Iris pigment epithelial cell (primary cell): ENCODE results near the gene MBD5.

ENCODE experiments used
- DNase-seq: peaks from one replicate; pipeline ENCODE4 v3.0.0-alpha.2; 2011; ENCODE audit warnings: low read depth

The MBD5 gene

GRCh38 chr2:148221926-148222325 lies 201.0 kb downstream of the MBD5 start:
- no peak for DNase-seq

GRCh38 chr2:148231858-148232257 lies 211.0 kb downstream of the MBD5 start:
- DNase-seq = no peak

GRCh38 chr2:148234143-148234542 lies 213.3 kb downstream of the MBD5 start:
- DNase-seq = no peak

- DNase-seq = no peak
Measured at GRCh38 chr2:148237911-148238310, 217.0 kb downstream of the MBD5 start.

- DNase-seq = no peak
Measured at GRCh38 chr2:148238561-148238960, 217.7 kb downstream of the MBD5 start.

GRCh38 chr2:148240838-148241237 lies 219.9 kb downstream of the MBD5 start:
- DNase-seq = no peak

GRCh38 chr2:148244593-148245292 lies 223.9 kb downstream of the MBD5 start:
- peak; percentile 79 for DNase-seq

GRCh38 chr2:148251993-148252392 lies 231.1 kb downstream of the MBD5 start:
- no peak for DNase-seq

- DNase-seq = no peak
Measured at GRCh38 chr2:148252646-148253045, 231.8 kb downstream of the MBD5 start.

- DNase-seq = peak; percentile 23
Measured at GRCh38 chr2:148253685-148254084, 232.8 kb downstream of the MBD5 start.

- DNase-seq = no peak
Measured at GRCh38 chr2:148255929-148256328, 235.0 kb downstream of the MBD5 start.

- no peak for DNase-seq
Measured at GRCh38 chr2:148257276-148257675, 236.4 kb downstream of the MBD5 start.

- DNase-seq = no peak
Measured at GRCh38 chr2:148258124-148258523, 237.2 kb downstream of the MBD5 start.

GRCh38 chr2:148259674-148260073 lies 238.8 kb downstream of the MBD5 start:
- peak; percentile 47 for DNase-seq

GRCh38 chr2:148263890-148264289 lies 243.0 kb downstream of the MBD5 start:
- DNase-seq = no peak

- peak; percentile 64 for DNase-seq
Measured at GRCh38 chr2:148273158-148273691, 252.3 kb downstream of the MBD5 start.

GRCh38 chr2:148279216-148279615 lies 258.3 kb downstream of the MBD5 start:
- DNase-seq = no peak

- DNase-seq = peak; percentile 78
Measured at GRCh38 chr2:148282201-148282600, 261.3 kb downstream of the MBD5 start.

GRCh38 chr2:148292431-148292830 lies 271.5 kb downstream of the MBD5 start:
- DNase-seq = no peak

GRCh38 chr2:148298196-148298595 lies 277.3 kb downstream of the MBD5 start:
- no peak for DNase-seq

- DNase-seq = no peak
Measured at GRCh38 chr2:148299616-148300015, 278.7 kb downstream of the MBD5 start.

GRCh38 chr2:148300544-148300943 lies 279.7 kb downstream of the MBD5 start:
- peak; percentile 46 for DNase-seq

- no peak for DNase-seq
Measured at GRCh38 chr2:148301362-148301761, 280.5 kb downstream of the MBD5 start.

- no peak for DNase-seq
Measured at GRCh38 chr2:148302526-148302925, 281.6 kb downstream of the MBD5 start.
